Neural cell (in vitro differentiated cells): ENCODE results near the gene WASHC1. TPM values are rescaled to one million over a fixed set of nuclear protein-coding genes. Genes with fewer than 3 reads are reported as not detected.
"Not testable (repeated sequence)": the region's sequence is repeated elsewhere in the genome, so short reads cannot be mapped to it uniquely, and the experiment has no call there.

Experiments
- H2AFZ ChIP-seq: fragments of 200-600, 300-800 bp; sonication (generic), shearing (Covaris generic); 2 replicates; pipeline ENCODE4 v1.6.0; 2014; ENCODE audit warnings: low read depth, mild to moderate bottlenecking, antibody characterized with exemption, low read length, moderate library complexity
- H3F3A ChIP-seq: fragments of 200-600 bp; shearing (Covaris generic); 2 replicates; pipeline ENCODE4 v1.6.1; 2016; ENCODE audit warnings: mild to moderate bottlenecking, moderate library complexity, mixed read lengths, antibody characterized with exemption, low read length; ENCODE audit not compliant: insufficient read depth, poor library complexity, severe bottlenecking
- H3K27ac ChIP-seq: fragments of 200-600, 300-800 bp; sonication (generic), shearing (Covaris generic); 2 replicates; pipeline ENCODE4 v1.5.1; 2014; ENCODE audit warnings: mild to moderate bottlenecking, low read length, moderate library complexity
- H3K27me3 ChIP-seq: fragments of 300-800, 200-600 bp; sonication (generic), shearing (Covaris generic); 2 replicates; pipeline ENCODE4 v1.6.0; 2014; ENCODE audit warnings: mild to moderate bottlenecking, low read depth, low read length, moderate library complexity; ENCODE audit not compliant: insufficient read depth
- H3K36me3 ChIP-seq: fragments of 300-800, 200-600 bp; sonication (generic), shearing (Covaris generic); 2 replicates; pipeline ENCODE4 v1.5.1; 2014; ENCODE audit warnings: mild to moderate bottlenecking, antibody characterized with exemption, low read length, moderate library complexity; ENCODE audit not compliant: insufficient read depth
- H3K4me2 ChIP-seq: fragments of 300-800, 200-600 bp; sonication (generic), shearing (Covaris generic); 2 replicates; pipeline ENCODE4 v1.6.0; 2014; ENCODE audit warnings: mild to moderate bottlenecking, low read length
- H3K4me3 ChIP-seq: fragments of 300-800, 200-600 bp; sonication (generic), shearing (Covaris generic); 2 replicates; pipeline ENCODE4 v1.5.1; 2014; ENCODE audit warnings: mild to moderate bottlenecking, low read length, moderate library complexity
- H3K79me2 ChIP-seq: fragments of 200-600 bp; shearing (Covaris generic); replicated peaks from 2 replicates; pipeline ENCODE4 v1.6.0; 2014; ENCODE audit warnings: mild to moderate bottlenecking, low read length, moderate library complexity; ENCODE audit not compliant: insufficient read depth
- H3K9ac ChIP-seq: fragments of 300-800, 200-600 bp; sonication (generic), shearing (Covaris generic); 2 replicates; pipeline ENCODE4 v1.6.1; 2016; ENCODE audit warnings: mild to moderate bottlenecking, low read length, mixed read lengths
- H3K9me2 ChIP-seq: fragments of 200-600 bp; shearing (Covaris generic); 2 replicates; pipeline ENCODE4 v1.6.1; 2016; ENCODE audit warnings: mild to moderate bottlenecking, low read length, mixed read lengths; ENCODE audit not compliant: insufficient read depth
- H3K9me3 ChIP-seq: fragments of 200-600, 300-800 bp; sonication (generic), shearing (Covaris generic); 2 replicates; pipeline ENCODE4 v1.6.1; 2016; ENCODE audit warnings: mild to moderate bottlenecking, mixed run types, low read length, moderate library complexity, mixed read lengths
- H4K20me1 ChIP-seq: fragments of 200-600 bp; shearing (Covaris generic); 2 replicates; pipeline ENCODE4 v1.6.1; 2016; ENCODE audit warnings: mild to moderate bottlenecking, mixed run types; ENCODE audit not compliant: insufficient read depth
- polyA plus RNA-seq: library from polyadenylated mRNA; depleted of rRNA; stranded (reverse); fragments of >200 nt; gene quantifications from 2 replicates; pipeline ENCODE4 v1.2.3, GENCODE V29; 2014

Gene WASHC1
- polyA plus RNA-seq, 1 donor from 2014 or later, result 14.8 TPM

GRCh38 chr9:48190-48842 is 19.1 kb upstream of the WASHC1 start:
- not testable (repeated sequence) for H3K9ac ChIP-seq, H4K20me1 ChIP-seq, H3K4me3 ChIP-seq, H3K36me3 ChIP-seq, H3K27ac ChIP-seq, H3K27me3 ChIP-seq, H3F3A ChIP-seq, H3K4me2 ChIP-seq, H3K79me2 ChIP-seq, H2AFZ ChIP-seq, H3K9me2 ChIP-seq, H3K9me3 ChIP-seq

DNA sequence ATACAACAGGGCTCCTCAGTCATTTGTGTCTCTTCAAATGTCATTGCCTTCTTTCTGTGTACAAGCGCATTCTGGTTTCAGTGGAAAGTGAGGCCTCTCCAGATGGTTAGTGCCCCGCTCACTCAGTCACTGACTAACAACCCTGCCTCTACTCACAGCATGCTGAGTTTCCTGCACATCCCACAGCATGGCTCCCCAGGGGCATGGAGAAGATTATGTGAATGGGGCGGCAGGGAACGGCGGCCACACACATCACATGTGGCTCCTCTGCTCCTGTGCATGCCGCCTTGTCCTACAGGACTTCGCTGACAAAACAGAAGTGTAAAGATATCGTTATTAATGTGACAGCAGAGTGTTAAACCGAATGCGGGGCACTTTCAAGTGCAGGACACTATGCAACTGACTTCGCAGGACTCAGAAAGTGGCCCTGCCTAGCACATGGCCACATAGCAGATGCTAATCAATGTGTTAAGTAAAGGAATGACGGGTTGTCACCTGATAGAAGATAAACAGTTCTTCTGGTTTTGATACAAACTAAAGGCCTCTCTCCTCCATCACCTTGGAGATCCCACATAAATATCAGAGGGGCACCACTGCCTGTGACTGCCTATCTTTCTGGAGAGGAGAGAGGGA is 17.5 kb upstream of the WASHC1 start:
- not testable (repeated sequence) for H4K20me1 ChIP-seq, H2AFZ ChIP-seq, H3K4me3 ChIP-seq, H3K4me2 ChIP-seq, H3K9me2 ChIP-seq, H3K27me3 ChIP-seq, H3K27ac ChIP-seq, H3K36me3 ChIP-seq, H3K79me2 ChIP-seq, H3K9me3 ChIP-seq, H3F3A ChIP-seq, H3K9ac ChIP-seq

DNA sequence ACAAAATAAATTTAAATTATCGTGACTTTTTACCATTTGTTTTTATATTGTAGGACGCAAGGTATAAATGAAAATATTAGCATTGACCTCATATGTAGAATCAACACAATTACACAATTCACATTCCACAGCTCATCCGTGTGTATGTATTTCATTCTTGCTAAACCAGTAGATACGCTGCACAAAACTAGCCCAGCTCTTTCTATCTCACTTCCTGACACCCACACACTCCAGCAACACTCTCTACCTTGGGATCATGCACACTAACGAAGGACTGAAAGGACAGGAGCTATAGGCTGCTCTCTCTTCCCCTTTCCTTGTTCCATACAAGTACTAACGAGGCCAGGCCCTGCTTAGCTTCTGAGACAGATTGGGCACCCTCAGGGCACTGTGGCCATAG is 16.9 kb upstream of the WASHC1 start:
- H3K9me3 ChIP-seq, H3K9me2 ChIP-seq, H3F3A ChIP-seq, H3K4me2 ChIP-seq, H3K36me3 ChIP-seq, H3K27me3 ChIP-seq, H3K79me2 ChIP-seq, H4K20me1 ChIP-seq, H3K9ac ChIP-seq, H2AFZ ChIP-seq, H3K27ac ChIP-seq, H3K4me3 ChIP-seq: not testable (repeated sequence)

GRCh38 chr9:45180-45878 is 16.1 kb upstream of the WASHC1 start:
- H3K36me3 ChIP-seq, H2AFZ ChIP-seq, H4K20me1 ChIP-seq, H3K4me2 ChIP-seq, H3K27ac ChIP-seq, H3K4me3 ChIP-seq, H3K79me2 ChIP-seq, H3K27me3 ChIP-seq, H3K9me3 ChIP-seq, H3F3A ChIP-seq, H3K9ac ChIP-seq, H3K9me2 ChIP-seq: not testable (repeated sequence)

DNA sequence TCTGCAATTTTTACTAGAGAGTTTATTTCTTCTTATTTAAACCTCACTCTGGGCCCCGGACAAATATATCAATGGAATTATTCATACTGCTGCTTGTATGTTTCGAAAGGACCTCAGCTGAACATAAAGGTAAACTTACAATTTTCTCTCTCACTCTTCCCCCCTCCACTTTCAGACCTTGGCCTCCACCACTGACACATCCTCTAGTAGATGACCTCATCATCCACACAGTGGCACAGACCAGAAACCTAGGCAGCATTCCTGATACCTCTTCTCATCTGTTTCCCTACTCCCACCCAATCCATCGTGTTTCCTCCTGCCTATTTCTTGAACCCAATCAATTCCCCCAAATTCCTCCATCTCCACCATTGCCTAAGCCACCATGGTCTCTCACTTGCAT is 15.2 kb upstream of the WASHC1 start:
- H3F3A ChIP-seq, H3K4me3 ChIP-seq, H2AFZ ChIP-seq, H3K9ac ChIP-seq, H3K27me3 ChIP-seq, H3K36me3 ChIP-seq, H3K9me2 ChIP-seq, H4K20me1 ChIP-seq, H3K9me3 ChIP-seq, H3K79me2 ChIP-seq, H3K4me2 ChIP-seq, H3K27ac ChIP-seq: not testable (repeated sequence)

DNA sequence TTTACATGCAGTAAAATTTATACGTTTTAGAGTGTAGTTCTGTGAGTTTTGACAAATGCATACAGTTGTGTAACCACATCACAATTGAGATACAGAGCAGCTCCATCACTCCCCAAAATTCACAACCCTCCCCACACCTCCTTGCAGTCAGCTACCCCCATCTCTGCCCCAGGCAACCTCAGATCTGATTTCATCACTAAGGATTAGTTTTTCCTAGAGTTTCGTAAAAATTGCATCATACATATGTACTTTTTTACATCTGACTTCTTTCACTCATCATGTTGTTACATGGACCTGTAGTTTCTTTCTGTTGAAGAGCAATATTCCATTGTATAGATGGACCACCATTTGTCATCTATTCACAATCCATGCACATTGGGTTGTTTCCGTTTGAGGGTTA is 14.4 kb upstream of the WASHC1 start:
- H3K4me3 ChIP-seq, H3K9me2 ChIP-seq, H3K27me3 ChIP-seq, H3K27ac ChIP-seq, H3K4me2 ChIP-seq, H4K20me1 ChIP-seq, H3K36me3 ChIP-seq, H2AFZ ChIP-seq, H3K9ac ChIP-seq, H3F3A ChIP-seq, H3K9me3 ChIP-seq, H3K79me2 ChIP-seq: not testable (repeated sequence)

- H2AFZ ChIP-seq, H3K9me3 ChIP-seq, H3K4me3 ChIP-seq, H3K4me2 ChIP-seq, H3F3A ChIP-seq, H3K36me3 ChIP-seq, H3K79me2 ChIP-seq, H3K27ac ChIP-seq, H3K9me2 ChIP-seq, H4K20me1 ChIP-seq, H3K27me3 ChIP-seq, H3K9ac ChIP-seq: not testable (repeated sequence)
These were observed 13.9 kb upstream of the WASHC1 start for GRCh38 chr9:43116-43515.

GRCh38 chr9:41819-42218 is 12.6 kb upstream of the WASHC1 start:
- not testable (repeated sequence) for H3K9me3 ChIP-seq, H3F3A ChIP-seq, H3K27ac ChIP-seq

More at GRCh38 chr9:41819-42218, 12.6 kb upstream of the WASHC1 start:
- H3K4me2 ChIP-seq, H3K79me2 ChIP-seq, H2AFZ ChIP-seq, H3K9ac ChIP-seq, H3K36me3 ChIP-seq, H3K4me3 ChIP-seq, H3K9me2 ChIP-seq, H3K27me3 ChIP-seq, H4K20me1 ChIP-seq: not testable (repeated sequence)
